Caco-2 (cell line): ENCODE measurements around the gene GJE1. TPM values are rescaled to one million over a fixed set of nuclear protein-coding genes. Genes with fewer than 3 reads are reported as not detected.

Source experiments
- BruUV-seq: library from RNA; stranded (reverse); fragments of 400-500 nt; replicated peaks from 2 replicates; lab custom pipeline; 2021; lab: Mats Ljungman, UMichigan
- CTCF ChIA-PET: fragments of 300-600 bp; sonication (Branson Sonifier 250); formaldehyde crosslinking; loops from one replicate; lab custom pipeline; 2022; ENCODE audit warnings: antibody characterized with exemption; lab: Charles Lee
- POLR2A ChIA-PET: fragments of 300-600 bp; sonication (Branson Sonifier 250); formaldehyde crosslinking; loops from one replicate; lab custom pipeline; 2022; ENCODE audit warnings: antibody characterized with exemption; lab: Charles Lee
- DNase-seq, 2 experiments: peaks; one replicate each; pipeline versions ENCODE4 v3.0.0 to v3.0.0-alpha.2; 2020 to 2022
- H3K27me3 ChIP-seq: replicated peaks from 2 replicates; pipeline ENCODE4 v1.6.0; 2011; ENCODE audit warnings: low read length; ENCODE audit not compliant: control insufficient read depth, insufficient read depth
- H3K36me3 ChIP-seq: 2 replicates; pipeline ENCODE4 v1.5.1; 2011; ENCODE audit warnings: low read length; ENCODE audit not compliant: control insufficient read depth, insufficient read depth
- H3K4me1 ChIP-seq: fragments of 250-450 bp; sonication (Bioruptor Pico); 2 replicates; pipeline ENCODE4 v1.5.1; 2020; ENCODE audit warnings: mild to moderate bottlenecking
- H3K4me3 ChIP-seq: 2 replicates; pipeline ENCODE4 v1.5.1; 2011; ENCODE audit warnings: low read depth, mild to moderate bottlenecking, control low read depth, low read length
- H3K9me3 ChIP-seq: fragments of 250-450 bp; sonication (Bioruptor Pico); 2 replicates; pipeline ENCODE4 v1.5.1; 2020; ENCODE audit warnings: mild to moderate bottlenecking, moderate library complexity
- H3K27ac Mint-ChIP-seq: one replicate; pipeline ENCODE4 v1.8.0; 2022; ENCODE audit warnings: mixed read lengths; ENCODE audit not compliant: unreplicated experiment
- H3K27me3 Mint-ChIP-seq: one replicate; pipeline ENCODE4 v1.8.0; 2022; ENCODE audit warnings: mixed read lengths; ENCODE audit not compliant: insufficient read depth, unreplicated experiment
- H3K36me3 Mint-ChIP-seq: one replicate; pipeline ENCODE4 v1.8.0; 2022; ENCODE audit warnings: mild to moderate bottlenecking, mixed read lengths; ENCODE audit not compliant: insufficient read depth, unreplicated experiment
- H3K4me1 Mint-ChIP-seq: one replicate; pipeline ENCODE4 v1.8.0; 2022; ENCODE audit warnings: low read depth, mixed read lengths; ENCODE audit not compliant: unreplicated experiment
- H3K4me3 Mint-ChIP-seq: one replicate; pipeline ENCODE4 v1.8.0; 2022; ENCODE audit warnings: mild to moderate bottlenecking, moderate library complexity, mixed read lengths; ENCODE audit not compliant: unreplicated experiment
- H3K9me3 Mint-ChIP-seq: one replicate; pipeline ENCODE4 v1.8.0; 2022; ENCODE audit warnings: mixed read lengths; ENCODE audit not compliant: unreplicated experiment
- intact Hi-C: fragments of 100-400 bp; cut with micrococcal nuclease; formaldehyde crosslinking; loops from one replicate; pipeline ENCODE4 v1.10.0; 2022; ENCODE audit not compliant: unreplicated experiment
- total RNA-seq: library from RNA; stranded (reverse); gene quantifications from 2 replicates; pipeline ENCODE4 v1.2.3, GENCODE V29; 2022
- TF ChIP-seq, protein P1 (sequence below), 2 experiments: fragments of 200-600 bp in 1 of 2; IDR thresholded peaks; 1 replicate in 1 of 2; 2 replicates in 1 of 2; pipeline versions ENCODE4 v1.5.1 to v1.8.0; 2011 to 2022; ENCODE audit warnings: antibody characterized with exemption in 1 of 2, control low read depth in 1 of 2, inconsistent platforms in 1 of 2, low read depth in 1 of 2, low read length in 1 of 2, mild to moderate bottlenecking in 1 of 2, moderate library complexity in 1 of 2; ENCODE audit not compliant: insufficient read depth in 1 of 2, severe bottlenecking in 1 of 2, unreplicated experiment in 1 of 2

GJE1 gene
- total RNA-seq, 1 experiment from 2014 or later, result not detected

DNA sequence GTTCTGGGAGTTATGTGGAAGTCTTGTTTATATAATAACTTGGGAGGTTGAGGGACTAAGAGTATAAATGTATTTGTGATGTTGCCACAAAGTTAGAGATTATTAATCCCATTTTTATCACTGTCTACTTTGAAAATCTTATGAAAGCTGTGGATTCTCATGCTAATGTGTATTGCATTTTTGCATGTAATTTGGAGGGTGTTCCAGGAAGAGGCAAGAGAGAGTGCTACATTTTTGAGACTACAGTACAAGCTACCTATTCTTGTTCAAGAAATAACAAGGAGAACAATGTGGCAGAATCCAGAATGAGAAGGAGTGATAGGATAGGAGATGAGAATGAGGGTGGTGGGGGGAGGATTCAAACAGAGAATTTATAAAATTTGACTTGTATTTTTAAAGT, 49.3 kb downstream of the GJE1 start:
- ChIA-PET POLR2A (no interaction called here), CTCF (no interaction called here)
- Mint-ChIP-seq H3K4me3 (no peak overlapping the region), H3K27me3 (no peaks in the 10 kb centered on the region), H3K27ac (no peak overlapping the region), H3K36me3 (peaks cover 19% of the 10 kb centered on the region), H3K9me3 (no peaks in the 10 kb centered on the region), H3K4me1 (peaks cover 6% of the 10 kb centered on the region)
- H3K4me1 ChIP-seq, result no peaks in the 10 kb centered on the region
- no peaks in the 10 kb centered on the region for H3K9me3 ChIP-seq
- no peaks in the 10 kb centered on the region for H3K27me3 ChIP-seq
- no peak overlapping the region for H3K4me3 ChIP-seq
- intact Hi-C loops, result no loop called here
- TF ChIP-seq, protein P1, sequence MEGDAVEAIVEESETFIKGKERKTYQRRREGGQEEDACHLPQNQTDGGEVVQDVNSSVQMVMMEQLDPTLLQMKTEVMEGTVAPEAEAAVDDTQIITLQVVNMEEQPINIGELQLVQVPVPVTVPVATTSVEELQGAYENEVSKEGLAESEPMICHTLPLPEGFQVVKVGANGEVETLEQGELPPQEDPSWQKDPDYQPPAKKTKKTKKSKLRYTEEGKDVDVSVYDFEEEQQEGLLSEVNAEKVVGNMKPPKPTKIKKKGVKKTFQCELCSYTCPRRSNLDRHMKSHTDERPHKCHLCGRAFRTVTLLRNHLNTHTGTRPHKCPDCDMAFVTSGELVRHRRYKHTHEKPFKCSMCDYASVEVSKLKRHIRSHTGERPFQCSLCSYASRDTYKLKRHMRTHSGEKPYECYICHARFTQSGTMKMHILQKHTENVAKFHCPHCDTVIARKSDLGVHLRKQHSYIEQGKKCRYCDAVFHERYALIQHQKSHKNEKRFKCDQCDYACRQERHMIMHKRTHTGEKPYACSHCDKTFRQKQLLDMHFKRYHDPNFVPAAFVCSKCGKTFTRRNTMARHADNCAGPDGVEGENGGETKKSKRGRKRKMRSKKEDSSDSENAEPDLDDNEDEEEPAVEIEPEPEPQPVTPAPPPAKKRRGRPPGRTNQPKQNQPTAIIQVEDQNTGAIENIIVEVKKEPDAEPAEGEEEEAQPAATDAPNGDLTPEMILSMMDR (IDR thresholded peaks at IDR 0.05; ENCODE audit: insufficient read depth in 1 of 2, low read depth in 1 of 2, low read length in 1 of 2, severe bottlenecking in 1 of 2, unreplicated experiment in 1 of 2), result no peak
- no peak for DNase-seq
- no peaks in the 10 kb centered on the region for H3K36me3 ChIP-seq
- no TSS peak for BruUV-seq

GRCh38 chr6:142183351-142183750, 50.6 kb downstream of the GJE1 start:
- Histone ChIP-seq H3K27me3 (no peaks in the 10 kb centered on the region), H3K4me1 (no peaks in the 10 kb centered on the region), H3K4me3 (no peak overlapping the region), H3K9me3 (no peaks in the 10 kb centered on the region), H3K36me3 (no peaks in the 10 kb centered on the region)
- intact Hi-C loops, result no loop called here
- no peak for DNase-seq
- Mint-ChIP-seq H3K4me1 (peaks cover 6% of the 10 kb centered on the region), H3K27ac (no peak overlapping the region), H3K27me3 (no peaks in the 10 kb centered on the region), H3K36me3 (peaks cover 13% of the 10 kb centered on the region), H3K4me3 (no peak overlapping the region), H3K9me3 (no peaks in the 10 kb centered on the region)
- ChIA-PET POLR2A (no interaction called here), CTCF (no interaction called here)
- BruUV-seq, result no TSS peak
- TF ChIP-seq, protein P1 (IDR thresholded peaks at IDR 0.05; ENCODE audit: insufficient read depth in 1 of 2, low read depth in 1 of 2, low read length in 1 of 2, severe bottlenecking in 1 of 2, unreplicated experiment in 1 of 2), result no peak

- BruUV-seq, result no TSS peak
- CTCF ChIA-PET, result no interaction called here
- H3K4me1 ChIP-seq, result no peaks in the 10 kb centered on the region
- no peaks in the 10 kb centered on the region for H3K27me3 ChIP-seq
- H3K9me3 ChIP-seq, result no peaks in the 10 kb centered on the region
- intact Hi-C loops, result no loop called here
- H3K27me3 Mint-ChIP-seq, result no peaks in the 10 kb centered on the region
- H3K4me1 Mint-ChIP-seq, result peaks cover 6% of the 10 kb centered on the region
- H3K36me3 ChIP-seq, result no peaks in the 10 kb centered on the region
- H3K4me3 ChIP-seq, result no peak overlapping the region
- no peak overlapping the region for H3K27ac Mint-ChIP-seq
- H3K36me3 Mint-ChIP-seq, result peaks cover 13% of the 10 kb centered on the region
- H3K4me3 Mint-ChIP-seq, result no peak overlapping the region
- POLR2A ChIA-PET, result no interaction called here
- TF ChIP-seq, protein P1 (IDR thresholded peaks at IDR 0.05; ENCODE audit: insufficient read depth in 1 of 2, low read depth in 1 of 2, low read length in 1 of 2, severe bottlenecking in 1 of 2, unreplicated experiment in 1 of 2), result no peak
- no peaks in the 10 kb centered on the region for H3K9me3 Mint-ChIP-seq
- no peak for DNase-seq
Measured at GRCh38 chr6:142184307-142184706, 51.6 kb downstream of the GJE1 start.

Other genes with a start within 250 kb of the GJE1 start
- not detected in 2 replicates for gene NMBR, start 14.2 kb downstream of the GJE1 start, total RNA-seq
- gene VTA1, start 14.3 kb downstream of the GJE1 start, total RNA-seq, result 51.1 and 55.1 TPM in 2 replicates
- gene ADGRG6, start 169.1 kb downstream of the GJE1 start, total RNA-seq, result 98.0 and 98.7 TPM in 2 replicates